RWPE1 (cell line): ENCODE measurements around the gene PRKCH.

Experiments used
- CTCF ChIA-PET: fragments of 350-600 bp; sonication (Branson Sonifier 250); formaldehyde crosslinking; extraction: SDS; loops from one replicate; lab custom pipeline; 2021; lab: Yijun Ruan, JAX
- POLR2A ChIA-PET: fragments of 400-600 bp; formaldehyde crosslinking; extraction: SDS; loops from one replicate; lab custom pipeline; 2020; ENCODE audit warnings: antibody characterized with exemption; ENCODE audit not compliant: low non-redundant PET; lab: Yijun Ruan, JAX
- DNase-seq: peaks from one replicate; pipeline ENCODE4 v3.0.0; 2012; ENCODE audit warnings: low spot score
- H3K27ac ChIP-seq: fragments of 450-650 bp; 2 replicates; pipeline ENCODE4 v1.5.1; 2017
- CTCF ChIP-seq: fragments of 450-650 bp; conservative IDR thresholded peaks from 2 replicates; pipeline ENCODE4 v1.5.1; 2017; ENCODE audit warnings: low read depth, mild to moderate bottlenecking

Gene PRKCH

DNA sequence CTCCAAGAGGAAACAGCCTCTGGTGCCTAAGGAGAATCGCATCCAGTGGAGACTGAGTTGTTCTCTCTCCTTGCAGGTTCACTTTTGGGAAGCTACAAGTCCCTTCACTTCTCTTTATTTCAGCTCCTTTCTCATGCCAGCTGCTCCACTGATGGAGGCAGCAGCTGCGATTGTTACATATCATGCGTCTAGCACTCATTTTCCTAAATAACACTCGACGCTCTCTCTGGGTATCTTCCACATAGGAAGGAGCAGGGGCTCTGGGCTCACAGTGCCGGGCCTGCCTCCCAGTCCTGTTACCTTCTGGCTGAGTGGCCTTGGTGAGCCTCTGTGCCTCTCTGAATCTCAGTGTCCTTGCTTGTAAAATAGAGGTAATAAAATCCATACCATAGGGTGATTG lies 211.4 kb downstream of the PRKCH start:
- TF ChIP-seq CTCF, result no peak
- no peak for DNase-seq
- ChIA-PET CTCF (no interaction called here), POLR2A (no interaction called here)
- peak overlapping the region; percentile 49 for H3K27ac ChIP-seq

DNA sequence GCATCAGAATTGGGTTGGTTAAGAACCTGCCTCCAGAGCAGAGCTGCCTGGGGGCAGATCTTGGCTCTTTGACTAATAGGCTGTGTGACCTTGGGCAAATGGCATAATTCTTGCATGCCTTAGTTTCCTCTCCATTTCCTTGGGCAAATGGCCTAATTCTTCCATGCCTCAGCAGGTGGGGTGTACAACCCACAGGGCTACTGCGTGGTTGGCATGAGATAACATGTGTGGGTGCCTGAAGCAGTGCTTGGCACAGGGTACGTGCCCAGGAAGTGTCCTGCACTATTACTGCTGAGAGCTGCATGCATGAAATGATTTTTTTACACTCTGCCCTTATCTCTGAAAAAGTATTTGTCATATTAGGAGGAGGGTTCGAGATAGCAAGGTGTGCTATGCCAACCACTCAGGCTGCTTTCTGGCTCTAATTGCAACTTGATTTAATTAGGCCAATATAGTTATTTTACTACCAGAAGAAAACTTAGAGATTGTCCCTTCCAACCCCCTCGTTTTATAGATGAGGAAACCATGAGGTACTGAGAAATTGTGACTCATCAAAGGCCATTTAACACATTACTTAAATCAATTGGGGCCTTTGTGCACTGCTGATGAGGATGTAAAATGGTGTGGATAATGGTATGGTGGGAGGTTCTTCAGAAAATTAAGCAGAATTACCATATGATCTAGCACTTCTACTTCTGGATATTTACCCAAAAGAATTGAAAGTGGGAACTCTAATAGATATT lies 212.3 kb downstream of the PRKCH start:
- POLR2A ChIA-PET, result interaction anchor here (0.7 kb wide), 1 partner anchor 12 kb away, joined by 6 read pairs; no protein-coding TSS in a partner anchor
- TF ChIP-seq CTCF, result no peak
- DNase-seq, result no peak
- CTCF ChIA-PET, result no interaction called here
- peak overlapping the region; percentile 66 for H3K27ac ChIP-seq

GRCh38 chr14:61535032-61535431 lies 213.7 kb downstream of the PRKCH start:
- CTCF ChIA-PET, result no interaction called here
- no peak for TF ChIP-seq CTCF
- no peak for DNase-seq
- POLR2A ChIA-PET, result no interaction called here
- no peak overlapping the region for H3K27ac ChIP-seq

DNA sequence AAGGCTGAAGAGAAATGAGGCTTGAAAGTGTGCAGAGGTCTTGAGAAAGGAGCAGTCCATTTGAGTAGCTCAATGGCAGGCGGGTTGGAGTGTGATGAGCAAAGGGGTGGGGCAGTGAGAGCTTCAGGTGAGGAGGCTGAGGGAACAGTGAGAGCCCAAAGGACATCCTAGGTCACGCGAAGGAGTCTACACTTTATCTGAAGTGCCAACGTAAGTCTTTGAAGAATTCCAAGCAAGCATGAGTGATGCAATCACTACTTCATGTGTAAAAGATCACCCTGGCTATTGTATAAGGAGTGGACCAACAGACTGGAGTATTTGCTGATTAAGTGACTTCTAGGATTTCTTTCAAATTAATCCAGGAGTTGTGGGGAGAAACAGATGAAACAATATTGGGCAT lies 214.1 kb downstream of the PRKCH start:
- no peak overlapping the region for H3K27ac ChIP-seq
- CTCF ChIA-PET, result no interaction called here
- no peak for DNase-seq
- TF ChIP-seq CTCF, result no peak
- POLR2A ChIA-PET, result no interaction called here

GRCh38 chr14:61536661-61537562 lies 215.5 kb downstream of the PRKCH start:
- peak overlapping the region; percentile 92 for H3K27ac ChIP-seq
- ChIA-PET POLR2A (interaction anchor here (0.5 to 1.1 kb wide), 3 partner anchors 11 to 158 kb away, joined by 3 read pairs; partner anchors contain the start of gene HIF1A), CTCF (interaction anchor here (0.9 kb wide), 1 partner anchor 10 kb away, joined by 4 read pairs; no protein-coding TSS in a partner anchor)
- no peak for TF ChIP-seq CTCF
- DNase-seq, result no peak
